Measurements from ENCODE around the gene VOPP1.

- no peak for TF ChIP-seq POLR2A (IDR thresholded peaks at IDR 0.05)
- TF ChIP-seq, protein P1, sequence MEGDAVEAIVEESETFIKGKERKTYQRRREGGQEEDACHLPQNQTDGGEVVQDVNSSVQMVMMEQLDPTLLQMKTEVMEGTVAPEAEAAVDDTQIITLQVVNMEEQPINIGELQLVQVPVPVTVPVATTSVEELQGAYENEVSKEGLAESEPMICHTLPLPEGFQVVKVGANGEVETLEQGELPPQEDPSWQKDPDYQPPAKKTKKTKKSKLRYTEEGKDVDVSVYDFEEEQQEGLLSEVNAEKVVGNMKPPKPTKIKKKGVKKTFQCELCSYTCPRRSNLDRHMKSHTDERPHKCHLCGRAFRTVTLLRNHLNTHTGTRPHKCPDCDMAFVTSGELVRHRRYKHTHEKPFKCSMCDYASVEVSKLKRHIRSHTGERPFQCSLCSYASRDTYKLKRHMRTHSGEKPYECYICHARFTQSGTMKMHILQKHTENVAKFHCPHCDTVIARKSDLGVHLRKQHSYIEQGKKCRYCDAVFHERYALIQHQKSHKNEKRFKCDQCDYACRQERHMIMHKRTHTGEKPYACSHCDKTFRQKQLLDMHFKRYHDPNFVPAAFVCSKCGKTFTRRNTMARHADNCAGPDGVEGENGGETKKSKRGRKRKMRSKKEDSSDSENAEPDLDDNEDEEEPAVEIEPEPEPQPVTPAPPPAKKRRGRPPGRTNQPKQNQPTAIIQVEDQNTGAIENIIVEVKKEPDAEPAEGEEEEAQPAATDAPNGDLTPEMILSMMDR (IDR thresholded peaks at IDR 0.05) = no peak
Measured at GRCh38 chr7:55496906-55497305, 75.4 kb downstream of the VOPP1 start.
